Rectal smooth muscle tissue (tissue), 1 donor: Measurements from ENCODE around the gene UAP1L1.

ENCODE experiments used
- H3K27ac ChIP-seq: one replicate; pipeline ENCODE4 v1.7.0; 2013; ENCODE audit warnings: low read depth, low read length, inconsistent platforms
- H3K27me3 ChIP-seq: one replicate; pipeline ENCODE4 v1.7.0; 2013; ENCODE audit warnings: low read length; ENCODE audit not compliant: control insufficient read depth, insufficient read depth
- H3K36me3 ChIP-seq: one replicate; pipeline ENCODE4 v1.7.0; 2013; ENCODE audit warnings: low read length; ENCODE audit not compliant: control insufficient read depth, insufficient read depth
- H3K4me1 ChIP-seq: one replicate; pipeline ENCODE4 v1.7.0; 2013; ENCODE audit warnings: low read length; ENCODE audit not compliant: control insufficient read depth, insufficient read depth
- H3K4me3 ChIP-seq: one replicate; pipeline ENCODE4 v1.7.0; 2013; ENCODE audit warnings: low read length
- H3K9ac ChIP-seq: one replicate; pipeline ENCODE4 v1.7.0; 2013; ENCODE audit warnings: low read length

Gene UAP1L1

GRCh38 chr9:137077758-137078693, 709 bp downstream of the UAP1L1 start:
- Histone ChIP-seq H3K27me3 (no peaks in the 10 kb centered on the region), H3K27ac (no peak overlapping the region), H3K36me3 (no peaks in the 10 kb centered on the region), H3K4me3 (peak overlapping the region; percentile 61), H3K9ac (no peak overlapping the region), H3K4me1 (no peaks in the 10 kb centered on the region)

GRCh38 chr9:137078701-137079400, 1.5 kb downstream of the UAP1L1 start:
- Histone ChIP-seq H3K4me1 (no peaks in the 10 kb centered on the region), H3K27me3 (no peaks in the 10 kb centered on the region), H3K4me3 (peak overlapping the region; percentile 61), H3K9ac (no peak overlapping the region), H3K36me3 (no peaks in the 10 kb centered on the region), H3K27ac (no peak overlapping the region)

- no peaks in the 10 kb centered on the region for H3K36me3 ChIP-seq
- H3K9ac ChIP-seq = no peak overlapping the region
- H3K4me1 ChIP-seq = no peaks in the 10 kb centered on the region
- no peaks in the 10 kb centered on the region for H3K27me3 ChIP-seq
- H3K4me3 ChIP-seq = no peak overlapping the region
- no peak overlapping the region for H3K27ac ChIP-seq
Measured at GRCh38 chr9:137079401-137079787, 2.1 kb downstream of the UAP1L1 start.

GRCh38 chr9:137080260-137081122, 3.2 kb downstream of the UAP1L1 start:
- no peaks in the 10 kb centered on the region for H3K27me3 ChIP-seq
- H3K27ac ChIP-seq = no peak overlapping the region
- no peaks in the 10 kb centered on the region for H3K36me3 ChIP-seq
- no peak overlapping the region for H3K4me3 ChIP-seq
- no peaks in the 10 kb centered on the region for H3K4me1 ChIP-seq
- no peak overlapping the region for H3K9ac ChIP-seq

GRCh38 chr9:137082222-137082924, 5.1 kb downstream of the UAP1L1 start:
- no peaks in the 10 kb centered on the region for H3K36me3 ChIP-seq
- no peak overlapping the region for H3K4me3 ChIP-seq
- no peak overlapping the region for H3K9ac ChIP-seq
- no peaks in the 10 kb centered on the region for H3K27me3 ChIP-seq
- H3K27ac ChIP-seq = no peak overlapping the region
- H3K4me1 ChIP-seq = peaks cover 4% of the 10 kb centered on the region

GRCh38 chr9:137082925-137083290, 5.6 kb downstream of the UAP1L1 start:
- Histone ChIP-seq H3K4me1 (peaks cover 4% of the 10 kb centered on the region), H3K4me3 (no peak overlapping the region), H3K36me3 (no peaks in the 10 kb centered on the region), H3K27me3 (no peaks in the 10 kb centered on the region), H3K9ac (no peak overlapping the region), H3K27ac (no peak overlapping the region)

- Histone ChIP-seq H3K27me3 (no peaks in the 10 kb centered on the region), H3K27ac (no peak overlapping the region), H3K4me1 (peaks cover 4% of the 10 kb centered on the region), H3K4me3 (no peak overlapping the region), H3K9ac (no peak overlapping the region), H3K36me3 (no peaks in the 10 kb centered on the region)
Measured at GRCh38 chr9:137083394-137084004, 6.2 kb downstream of the UAP1L1 start.

GRCh38 chr9:137084526-137084925, 7.2 kb downstream of the UAP1L1 start:
- Histone ChIP-seq H3K27ac (no peak overlapping the region), H3K9ac (no peak overlapping the region), H3K27me3 (no peaks in the 10 kb centered on the region), H3K36me3 (no peaks in the 10 kb centered on the region), H3K4me3 (no peak overlapping the region), H3K4me1 (peaks cover 4% of the 10 kb centered on the region)

GRCh38 chr9:137085920-137086530, 8.7 kb downstream of the UAP1L1 start:
- Histone ChIP-seq H3K36me3 (no peaks in the 10 kb centered on the region), H3K27ac (peak overlapping the region; percentile 91), H3K9ac (peak overlapping the region; percentile 66)

GRCh38 chr9:137086531-137087408, 9.5 kb downstream of the UAP1L1 start, which contains the start of gene MAN1B1:
TSS of gene MAN1B1 (plus strand) at chr9:137086985. CDS start at chr9:137087000, 15 bp downstream.
- Histone ChIP-seq H3K27me3 (no peaks in the 10 kb centered on the region), H3K4me1 (peaks cover 4% of the 10 kb centered on the region), H3K9ac (peak within 1 kb of the TSS; percentile 66), H3K27ac (peak within 1 kb of the TSS; percentile 91), H3K4me3 (peak within 1 kb of the TSS; percentile 69), H3K36me3 (no peaks in the 10 kb centered on the region)

More at GRCh38 chr9:137085920-137086530, 8.7 kb downstream of the UAP1L1 start:
- Histone ChIP-seq H3K4me3 (peak overlapping the region; percentile 69), H3K4me1 (peaks cover 4% of the 10 kb centered on the region), H3K27me3 (no peaks in the 10 kb centered on the region)
